NCI-H2196 (cell line): Measurements from ENCODE around the gene TEAD2.
"Not testable (repeated sequence)": the region's sequence is repeated elsewhere in the genome, so short reads cannot be mapped to it uniquely, and the experiment has no call there.

Experiments
- DNase-seq: peaks from one replicate; lab custom pipeline; 2025; ENCODE audit not compliant: unreplicated experiment; lab: John Stamatoyannopoulos, UW

TEAD2 gene

DNA sequence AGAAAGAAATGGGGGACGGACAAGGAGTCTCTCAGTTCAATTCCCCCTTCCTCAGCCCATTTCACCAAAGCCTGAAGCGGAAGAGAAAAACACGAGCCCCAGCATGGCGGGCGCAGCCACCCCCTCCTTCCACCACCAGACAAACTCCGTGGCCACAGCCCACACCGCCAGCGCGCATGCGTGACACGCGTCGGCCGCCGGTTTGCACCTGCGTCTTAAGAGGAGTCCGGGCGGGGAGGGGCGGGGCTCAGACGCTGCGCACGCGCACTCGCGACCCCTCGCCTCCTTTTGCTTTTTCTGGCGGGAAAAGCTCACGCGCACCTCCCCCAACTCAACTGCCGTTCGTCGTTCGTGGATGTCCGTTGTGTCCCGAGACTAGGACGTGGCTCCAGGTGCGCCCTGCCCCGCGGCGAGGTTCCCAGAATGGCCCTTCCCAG is 25.7 kb upstream of the TEAD2 start, which contains the start of gene KASH5:
Gene KASH5, plus strand, starts transcription at position 314 of the 437 bp plus-strand sequence. CDS start 2,635 bp downstream, outside the sequence.
- no peak for DNase-seq

DNA sequence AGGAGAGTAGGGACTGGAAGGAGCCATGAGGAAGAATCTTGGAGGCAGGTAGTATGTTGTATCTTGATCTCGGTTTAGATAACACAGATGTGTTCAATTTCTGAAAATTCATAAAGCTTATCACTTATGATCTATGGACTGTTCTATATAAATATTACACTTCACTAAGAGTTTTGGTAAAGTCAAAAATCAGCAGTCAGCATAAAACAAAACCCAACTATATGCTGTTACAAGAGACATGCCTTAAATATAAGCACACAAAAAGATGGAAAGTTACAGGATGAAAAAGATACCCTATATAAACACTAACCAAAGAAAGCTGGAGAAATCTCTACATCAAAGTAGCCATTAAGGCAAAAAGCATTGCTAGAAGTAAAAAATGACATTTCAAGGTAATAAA is 21.4 kb upstream of the TEAD2 start:
- no peak for DNase-seq

DNA sequence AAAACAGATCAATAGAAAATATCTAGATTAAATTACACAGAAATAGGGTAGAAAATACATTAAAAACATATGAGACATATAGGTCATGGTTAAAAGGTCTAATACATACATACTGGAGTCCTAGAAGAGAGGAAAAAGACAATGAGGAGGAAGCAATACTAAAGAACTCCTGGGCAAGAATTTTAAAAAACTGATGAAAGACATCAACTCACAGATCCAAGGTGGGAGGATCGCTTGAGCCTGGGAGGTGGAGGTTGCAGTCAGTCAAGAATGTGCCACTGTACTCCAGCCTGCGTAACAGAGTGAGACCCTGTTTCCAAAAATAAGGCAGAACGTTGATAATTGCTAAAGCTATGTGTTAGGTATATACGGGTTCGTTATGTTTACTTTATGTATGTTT is 20.4 kb upstream of the TEAD2 start:
- DNase-seq: no peak

DNA sequence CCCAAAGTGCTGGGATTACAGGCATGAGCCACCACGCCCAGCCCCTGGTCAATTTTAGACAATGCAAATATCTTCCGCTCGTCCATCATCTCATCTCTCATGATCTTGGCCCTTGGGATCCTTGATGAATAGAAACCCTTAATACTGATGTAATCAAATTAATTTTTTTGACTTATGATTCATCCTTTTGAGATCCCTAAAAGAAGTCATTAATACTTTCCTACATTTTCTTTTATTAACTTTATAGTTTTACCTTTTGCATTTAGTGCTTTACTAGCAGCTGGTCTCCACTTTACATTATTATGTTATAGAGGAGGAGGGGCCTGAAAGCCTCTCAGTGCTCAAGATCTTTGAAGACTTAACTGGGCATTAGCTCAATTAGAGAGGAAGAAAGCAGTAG is 18.2 kb upstream of the TEAD2 start:
- DNase-seq: no peak

DNA sequence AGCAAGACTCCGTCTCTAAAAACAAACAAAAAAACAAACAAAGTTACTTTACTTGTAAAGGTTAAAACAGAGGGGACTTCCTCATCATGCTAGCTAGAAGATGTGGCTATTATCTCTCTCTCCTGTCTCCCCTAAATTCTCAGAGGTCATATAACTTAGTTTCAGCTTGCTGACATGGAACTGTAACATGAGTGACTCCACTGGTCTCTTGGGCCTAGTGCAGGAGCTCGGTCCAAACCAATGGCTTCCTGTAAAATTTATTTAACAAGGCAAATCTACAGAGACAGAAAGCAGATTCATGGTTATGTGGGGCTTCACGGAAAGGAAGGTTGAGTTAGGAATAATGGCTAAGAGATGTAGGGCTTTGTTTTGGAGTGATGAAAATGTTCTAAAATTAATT is 16.3 kb upstream of the TEAD2 start:
- DNase-seq: no peak

DNA sequence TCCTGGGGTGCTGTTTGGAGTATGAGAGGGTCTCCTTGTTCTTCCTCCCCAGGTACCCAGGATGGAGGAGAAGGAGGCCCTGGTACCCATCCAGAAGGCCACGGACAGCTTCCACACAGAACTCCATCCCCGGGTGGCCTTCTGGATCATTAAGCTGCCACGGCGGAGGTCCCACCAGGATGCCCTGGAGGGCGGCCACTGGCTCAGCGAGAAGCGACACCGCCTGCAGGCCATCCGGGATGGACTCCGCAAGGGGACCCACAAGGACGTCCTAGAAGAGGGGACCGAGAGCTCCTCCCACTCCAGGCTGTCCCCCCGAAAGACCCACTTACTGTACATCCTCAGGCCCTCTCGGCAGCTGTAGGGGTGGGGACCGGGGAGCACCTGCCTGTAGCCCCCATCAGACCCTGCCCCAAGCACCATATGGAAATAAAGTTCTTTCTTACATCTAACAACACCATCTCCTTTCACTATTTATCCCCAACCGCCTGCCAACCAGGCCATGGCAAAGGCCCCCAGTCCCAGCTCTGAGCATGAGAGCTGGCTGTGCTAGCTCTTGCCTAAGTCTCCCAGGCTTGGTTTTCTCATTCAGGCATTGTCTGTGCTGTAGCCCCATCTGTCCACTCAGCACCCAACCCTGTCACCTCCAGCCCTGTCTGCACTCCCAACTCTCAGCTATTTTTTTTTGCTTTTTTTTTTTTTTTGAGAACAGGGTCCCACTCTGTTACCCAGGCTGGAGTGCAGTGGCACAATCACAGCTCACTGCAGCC is 12.6 kb upstream of the TEAD2 start:
- no peak for DNase-seq

DNA sequence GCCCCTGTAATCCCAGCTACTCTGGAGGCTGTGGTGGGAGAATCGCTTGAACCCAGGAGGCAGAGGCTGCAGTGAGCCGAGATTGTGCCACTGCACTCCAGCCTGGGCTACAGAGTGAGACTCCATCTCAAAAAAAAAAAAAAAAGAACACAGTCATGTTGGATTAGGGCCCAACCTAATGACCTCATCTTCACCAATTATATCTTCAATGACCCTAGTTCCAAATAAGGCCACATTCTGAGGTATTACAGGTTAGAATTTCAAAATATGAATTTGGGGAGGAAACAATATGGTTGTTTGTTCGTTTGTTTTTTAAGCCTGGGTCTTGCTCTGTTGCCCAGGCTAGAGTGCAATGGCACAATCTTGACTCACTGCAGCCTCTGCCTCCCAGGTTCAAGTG is 11.0 kb upstream of the TEAD2 start:
- DNase-seq: not testable (repeated sequence)

DNA sequence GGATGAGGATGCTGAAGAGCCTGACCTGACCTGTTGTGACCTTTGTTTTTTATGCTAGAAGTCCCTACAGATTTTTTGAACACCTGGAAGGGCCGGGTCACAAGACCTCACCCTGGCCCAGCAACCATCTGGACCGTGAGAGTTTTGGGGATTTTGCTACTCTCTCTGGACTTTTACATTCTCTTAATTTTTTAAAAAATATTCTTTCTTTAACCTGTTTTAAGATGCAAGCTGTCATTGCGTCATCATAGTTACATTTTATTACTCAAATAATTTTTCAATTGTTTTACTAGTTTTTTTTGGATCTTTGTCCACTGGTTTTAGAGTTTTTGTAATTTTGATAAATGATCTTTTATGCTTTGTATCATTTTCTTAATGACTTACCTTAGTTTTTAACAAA is 9.0 kb upstream of the TEAD2 start:
- DNase-seq: no peak

DNA sequence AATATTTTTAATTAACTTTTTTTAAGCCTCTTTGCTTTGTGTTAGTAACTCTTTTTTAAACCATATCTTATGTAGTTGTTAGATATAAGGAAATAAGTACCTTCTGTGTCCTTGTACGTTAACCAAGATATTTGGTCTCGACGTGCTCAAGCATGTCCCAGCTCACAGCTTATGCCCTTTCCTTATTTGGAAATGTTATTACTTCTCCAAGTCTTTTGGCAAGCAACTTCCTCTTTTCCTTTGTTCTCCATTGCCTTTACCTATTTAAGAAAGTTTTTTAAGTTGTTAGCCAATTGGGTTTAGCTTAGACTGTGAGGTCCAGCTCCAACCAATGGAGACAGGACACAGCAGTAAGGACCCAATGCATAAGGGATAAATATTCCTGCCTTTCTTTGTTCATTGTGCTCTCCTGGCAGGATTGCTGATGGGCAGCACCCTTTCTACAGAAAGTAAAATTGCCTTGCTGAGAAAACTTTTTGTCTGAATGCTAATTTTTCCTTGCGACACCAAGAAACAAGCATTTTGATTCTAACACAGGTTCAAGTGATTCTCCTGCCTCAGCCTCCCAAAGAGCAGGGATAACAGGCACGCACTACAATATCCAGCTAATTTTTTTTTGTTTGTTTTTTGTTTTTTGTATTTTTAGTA is 6.6 kb upstream of the TEAD2 start:
- no peak for DNase-seq

DNA sequence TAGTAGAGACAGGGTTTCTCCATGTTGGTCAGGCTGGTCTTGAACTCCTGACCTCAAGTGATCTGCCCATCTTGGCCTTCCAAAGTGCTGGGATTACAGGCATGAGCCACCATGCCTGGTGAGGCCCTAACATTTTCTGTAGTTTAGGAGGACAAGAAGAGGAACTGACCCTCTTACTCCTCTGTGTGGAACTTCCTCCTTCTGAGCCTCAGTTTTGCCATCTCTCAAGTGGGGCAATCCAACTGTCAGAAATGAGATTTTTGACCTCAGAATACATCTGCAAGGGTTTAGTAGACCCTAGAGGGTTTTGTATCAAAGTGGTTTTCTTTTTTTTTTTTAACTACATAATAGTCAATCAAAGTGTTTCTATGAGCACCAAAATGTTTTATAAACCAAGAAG is 3.9 kb upstream of the TEAD2 start:
- no peak for DNase-seq

DNA sequence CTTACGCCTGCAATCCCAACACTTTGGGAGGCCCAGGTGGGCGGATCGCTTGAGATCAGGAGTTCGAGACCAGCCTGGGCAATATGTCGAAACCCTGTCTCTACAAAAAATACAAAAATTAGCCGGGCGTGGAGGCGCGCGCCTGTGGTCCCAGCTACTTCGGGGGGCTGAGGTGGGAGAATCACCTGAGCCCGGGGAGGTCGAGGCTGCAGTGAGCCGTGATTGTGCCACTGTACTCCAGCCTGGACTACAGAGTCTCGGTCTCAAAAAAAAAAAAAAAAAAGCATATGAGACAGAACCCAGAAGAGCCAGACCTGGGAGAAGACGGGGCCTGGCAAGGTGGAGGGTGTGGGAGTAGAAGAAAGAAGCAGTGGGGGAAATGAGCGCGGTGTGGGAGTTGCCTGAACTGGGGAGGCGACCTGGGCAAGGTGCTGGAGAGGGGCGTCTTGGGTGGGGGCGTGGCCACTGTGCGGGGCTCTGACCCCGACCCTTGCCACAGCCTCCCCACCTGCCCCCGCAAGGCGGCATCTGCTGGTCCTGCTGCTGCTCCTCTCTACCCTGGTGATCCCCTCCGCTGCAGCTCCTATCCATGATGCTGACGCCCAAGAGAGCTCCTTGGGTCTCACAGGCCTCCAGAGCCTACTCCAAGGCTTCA is 2.0 kb upstream of the TEAD2 start:
- DNase-seq: no peak

DNA sequence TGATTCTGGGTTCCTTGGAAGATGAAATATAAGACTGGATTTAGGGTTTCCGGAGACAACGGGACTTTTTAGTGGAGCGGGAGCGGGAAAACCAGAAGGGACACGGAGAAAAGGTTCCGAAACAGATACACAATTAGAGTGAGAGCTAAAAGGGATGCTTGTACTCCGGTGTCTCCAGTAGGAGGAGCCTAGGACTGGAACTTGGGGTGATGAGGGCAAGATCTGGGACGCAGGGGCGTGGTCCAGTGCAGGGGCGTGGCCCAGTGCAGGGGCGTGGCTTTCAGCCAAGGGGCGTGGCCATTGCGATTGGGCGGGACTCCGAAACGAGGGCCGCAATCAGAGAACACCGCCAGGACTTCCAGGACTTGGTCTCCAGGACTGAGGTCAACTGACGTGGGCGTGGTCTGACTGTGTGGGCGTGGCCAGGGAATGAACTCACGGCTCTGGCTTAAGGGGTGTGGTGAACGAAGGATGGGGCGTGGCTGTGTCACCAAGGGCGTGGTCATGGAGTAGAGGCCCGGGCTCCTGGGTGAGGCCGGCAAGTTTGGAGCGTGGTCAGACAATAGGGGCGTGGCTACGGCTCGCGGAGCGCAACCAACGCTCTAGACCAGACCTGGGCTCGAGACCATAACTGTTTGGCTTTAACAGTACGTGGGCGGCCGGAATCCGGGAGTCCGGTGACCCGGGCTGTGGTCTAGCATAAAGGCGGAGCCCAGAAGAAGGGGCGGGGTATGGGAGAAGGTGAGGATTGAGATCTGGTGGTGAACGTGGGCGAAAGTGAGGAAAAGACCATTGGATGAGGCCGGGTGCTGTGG is 1.3 kb upstream of the TEAD2 start, which contains the start of gene DKKL1:
Gene DKKL1, plus strand, starts transcription at position 610 of the 815 bp plus-strand sequence. Its CDS starts 122 bp downstream, at position 732.
- DNase-seq: peak; percentile 91

DNA sequence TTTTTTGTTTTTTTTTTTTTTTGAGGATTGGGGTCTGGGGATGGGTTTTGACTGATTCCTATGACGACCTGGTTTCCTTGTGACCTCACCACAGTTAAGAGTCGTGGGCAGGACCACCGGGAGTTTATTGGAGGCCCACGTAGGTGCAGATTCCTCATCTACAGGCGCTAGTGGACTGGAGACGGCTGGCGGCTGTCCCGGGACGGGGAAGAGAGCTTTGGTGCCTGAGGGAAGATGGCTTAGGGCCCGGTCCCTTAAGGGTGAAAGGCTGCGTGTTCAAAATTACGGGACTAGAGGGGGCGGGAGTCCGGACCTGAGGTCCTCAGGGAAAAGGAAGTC is 682 bp upstream of the TEAD2 start:
- DNase-seq: no peak

DNA sequence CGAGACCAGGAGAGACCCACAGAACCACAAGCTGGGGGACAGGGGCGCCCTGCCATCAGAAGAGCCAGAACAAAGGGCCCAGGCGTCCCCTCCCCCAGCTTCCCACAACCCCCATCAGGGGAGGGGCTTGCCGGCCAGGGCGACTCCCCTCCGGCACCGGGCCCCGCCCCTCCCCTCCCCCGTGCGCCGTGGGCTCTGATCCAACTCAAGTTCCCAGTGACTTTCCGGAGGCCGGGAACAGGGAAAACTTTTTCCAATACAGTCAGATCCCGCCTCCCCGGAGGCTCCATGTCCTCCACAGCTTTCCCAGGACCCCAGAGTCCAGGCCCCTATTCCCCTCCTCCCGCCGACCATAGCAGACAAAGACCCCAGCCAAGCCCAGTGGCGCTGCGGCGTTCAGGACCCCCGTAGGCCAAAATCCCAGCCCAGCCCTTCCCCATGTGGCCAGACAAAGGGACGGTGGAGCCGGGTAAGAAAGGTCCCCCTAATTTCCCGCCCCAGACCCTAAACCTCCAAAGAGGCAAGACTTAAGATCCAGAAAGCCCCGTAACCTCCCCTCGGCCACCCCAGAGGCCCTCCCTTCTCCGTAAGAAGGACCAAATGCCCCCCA is 673 bp downstream of the TEAD2 start:
- DNase-seq: no peak

DNA sequence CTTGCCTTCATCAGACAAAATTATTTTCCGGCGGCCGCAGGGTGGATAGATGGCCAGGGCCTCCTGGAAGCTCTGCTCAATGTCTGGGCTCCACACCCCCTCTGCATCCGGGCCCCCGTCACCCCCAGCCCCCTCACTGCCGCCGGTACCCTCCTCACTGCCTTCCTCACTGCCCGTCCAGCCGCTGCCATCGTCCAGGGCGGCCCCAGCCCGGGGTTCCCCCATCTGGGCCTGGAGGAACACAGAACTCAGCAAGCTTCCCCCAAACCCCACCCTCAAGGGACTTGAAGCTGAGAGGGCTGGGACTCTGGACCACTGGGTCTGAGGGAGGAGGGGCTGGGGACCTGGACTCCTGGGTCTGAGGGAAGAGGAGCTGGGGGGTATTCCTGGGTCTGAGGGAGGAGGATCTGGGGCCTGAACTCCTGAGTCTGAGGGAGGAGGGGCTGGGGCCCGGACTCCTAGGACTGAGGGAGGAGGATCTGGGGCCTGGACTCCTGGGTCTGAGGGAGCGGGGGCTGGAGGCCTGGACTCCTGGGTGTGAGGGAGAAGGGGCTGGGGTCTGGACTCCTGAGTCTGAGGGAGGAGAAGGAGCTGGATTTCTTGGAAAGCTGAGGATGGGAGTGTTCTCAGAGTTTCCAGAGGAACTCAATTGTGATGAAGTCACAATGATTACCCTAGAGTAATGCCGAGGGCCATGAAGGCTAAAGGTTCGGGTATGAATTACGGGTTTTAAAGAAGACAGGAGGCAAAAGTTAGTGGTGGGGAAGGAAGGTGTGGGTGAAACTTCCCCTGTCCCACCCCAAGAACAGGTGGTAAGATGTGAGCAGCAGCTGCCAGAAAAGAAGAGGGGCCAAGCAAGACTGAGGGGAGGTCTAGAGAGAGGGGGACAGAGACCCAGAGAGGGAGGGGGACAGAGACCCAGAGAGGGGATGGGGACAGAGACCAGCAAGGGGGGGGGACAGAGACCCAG is 2.1 kb downstream of the TEAD2 start:
- no peak for DNase-seq

DNA sequence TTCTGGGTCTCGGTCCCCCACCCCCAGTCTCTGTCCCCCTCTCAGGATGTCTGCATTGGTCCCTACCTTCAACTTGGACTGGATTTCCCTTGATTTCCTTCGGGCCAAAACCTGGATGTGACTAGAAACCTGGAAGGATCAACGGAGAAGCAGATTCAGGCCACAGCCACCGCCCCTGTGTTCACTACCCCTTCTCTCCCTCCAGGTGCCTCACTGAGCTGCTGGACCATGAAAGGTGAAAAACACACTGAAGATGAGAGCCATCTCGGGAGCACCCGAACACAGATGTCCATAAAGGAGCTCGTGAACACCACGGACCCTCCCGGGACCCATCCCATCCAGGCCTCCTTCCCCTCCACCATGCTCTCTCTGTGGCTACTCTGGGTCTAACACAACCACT is 5.0 kb downstream of the TEAD2 start:
- DNase-seq: no peak

DNA sequence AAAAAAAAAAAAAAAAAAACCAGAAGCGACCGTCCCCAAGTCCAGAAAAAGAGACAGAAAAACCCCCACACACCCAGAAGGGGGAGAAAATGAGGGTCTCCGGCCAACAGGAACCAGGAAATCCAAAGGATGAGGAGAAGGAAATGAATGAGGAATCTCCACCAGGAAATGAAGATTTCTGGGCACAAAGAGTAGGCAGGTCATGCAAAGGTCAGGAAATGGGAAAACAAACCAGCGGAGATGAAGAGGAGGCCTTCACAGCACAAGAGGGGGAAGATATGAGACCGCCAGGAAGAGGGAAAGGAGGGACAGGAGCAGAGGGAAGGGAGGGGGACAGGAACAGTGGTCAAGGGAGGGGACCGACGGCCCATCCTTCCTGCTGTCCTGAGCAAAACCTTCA is 5.8 kb downstream of the TEAD2 start:
- DNase-seq: no peak

DNA sequence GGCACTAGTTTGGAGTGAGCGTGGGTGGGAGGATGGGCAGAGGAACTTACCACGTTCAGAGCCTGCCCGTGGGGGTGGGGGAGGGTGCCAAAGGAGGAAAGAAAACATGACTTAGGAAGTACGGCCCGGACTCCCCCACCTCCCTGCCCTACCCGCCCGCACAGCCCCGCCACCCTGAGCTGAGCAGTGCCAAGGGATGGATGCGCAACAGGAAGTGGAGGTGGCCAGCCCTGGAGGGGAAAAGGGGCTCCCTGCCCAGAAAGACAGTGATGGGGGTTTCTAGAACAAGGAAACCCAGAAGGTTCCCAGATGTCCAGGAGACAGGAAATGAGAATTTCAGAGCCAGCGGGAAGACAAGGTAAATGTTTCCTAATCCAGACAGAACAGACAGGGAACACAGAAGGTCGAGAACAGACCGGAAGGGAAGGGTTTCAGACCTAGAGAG is 6.3 kb downstream of the TEAD2 start:
- no peak for DNase-seq

DNA sequence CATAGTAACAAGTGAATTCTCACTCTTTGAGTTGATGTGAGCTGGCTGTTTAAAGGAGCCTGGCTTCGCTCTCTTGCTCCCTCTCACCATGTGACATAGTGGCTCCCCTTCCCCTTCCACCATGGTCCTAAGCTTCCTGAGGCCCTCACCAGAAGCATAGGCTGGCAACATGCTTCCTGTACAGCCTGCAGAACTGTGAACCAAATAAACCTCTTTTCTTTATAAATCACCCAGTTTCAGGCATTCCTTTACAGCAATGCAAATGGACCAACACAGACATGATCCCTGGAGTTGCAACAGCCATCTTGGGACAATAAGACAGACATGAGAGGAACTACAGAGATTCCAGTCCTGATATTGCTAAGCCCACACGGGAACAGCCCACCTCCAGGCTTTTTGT is 12.6 kb downstream of the TEAD2 start:
- no peak for DNase-seq
